ENCODE results near the gene MYO15B. TPM values are rescaled to one million over a fixed set of nuclear protein-coding genes. Genes with fewer than 3 reads are reported as not detected.

The MYO15B gene
- total and polyA plus RNA-seq, 4 experiments from 2014 or later, result 0.89 to 83.7 (median 75.1) TPM; not detected in 1

DNA sequence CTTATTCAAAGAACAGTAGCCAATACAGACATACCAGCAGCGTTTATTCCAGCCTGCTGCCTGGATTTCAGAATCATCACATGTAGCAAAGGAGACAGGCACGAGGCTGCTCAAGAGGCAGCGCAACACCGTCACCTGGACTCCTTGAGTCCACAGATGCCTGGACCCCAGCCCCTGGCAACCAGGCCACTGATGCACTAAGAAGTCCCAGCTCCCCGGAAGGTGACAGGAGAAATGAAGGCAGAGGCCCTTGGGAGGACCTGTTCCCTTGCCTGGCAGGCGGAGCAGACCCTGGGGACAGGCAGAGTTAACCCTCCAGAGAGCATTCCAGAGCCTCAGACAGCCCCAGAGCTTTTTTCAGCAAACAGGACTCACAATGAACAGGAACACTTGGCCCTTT is 62.1 kb downstream of the MYO15B start:
- H3K9me3 Mint-ChIP-seq, result no peaks in the 10 kb centered on the region
- H3K4me1 Mint-ChIP-seq, result peaks cover 0 to 9% (median under 1%) of the 10 kb centered on the region in 4 donors
- intact Hi-C loops (cut with micrococcal nuclease), result no loop called here
- Histone ChIP-seq H3K4me1 (ENCODE audit: insufficient read depth, low read length) (no peaks in the 10 kb centered on the region), H3K9me3 (ENCODE audit: control insufficient read depth in 1 of 2, low read length in 2 of 2) (no peaks in the 10 kb centered on the region), H3K27me3 (ENCODE audit: insufficient read depth, low read length) (no peaks in the 10 kb centered on the region), H3K27ac (ENCODE audit: low read depth, low read length) (no peak overlapping the region), H3K4me3 (ENCODE audit: low read length in 2 of 2) (no peak overlapping the region), H3K36me3 (ENCODE audit: insufficient read depth, low read length) (peaks cover 21% of the 10 kb centered on the region)
- H3K36me3 Mint-ChIP-seq, result peaks cover 39 to 45% of the 10 kb centered on the region in 2 donors
- H3K4me3 Mint-ChIP-seq, result no peak overlapping the region
- no peak overlapping the region for H3K27ac Mint-ChIP-seq
- no peak for DNase-seq
- CTCF ChIA-PET (ENCODE audit: partially characterized antibody), result interaction anchor here (1.4 to 3.4 kb wide), 4 partner anchors 9 to 104 kb away, joined by 4 to 23 read pairs (median 5); partner anchors contain the start of gene SMIM5
- POLR2A ChIA-PET (ENCODE audit: partially characterized antibody), result no interaction called here
- H3K27me3 Mint-ChIP-seq, result no peaks in the 10 kb centered on the region

DNA sequence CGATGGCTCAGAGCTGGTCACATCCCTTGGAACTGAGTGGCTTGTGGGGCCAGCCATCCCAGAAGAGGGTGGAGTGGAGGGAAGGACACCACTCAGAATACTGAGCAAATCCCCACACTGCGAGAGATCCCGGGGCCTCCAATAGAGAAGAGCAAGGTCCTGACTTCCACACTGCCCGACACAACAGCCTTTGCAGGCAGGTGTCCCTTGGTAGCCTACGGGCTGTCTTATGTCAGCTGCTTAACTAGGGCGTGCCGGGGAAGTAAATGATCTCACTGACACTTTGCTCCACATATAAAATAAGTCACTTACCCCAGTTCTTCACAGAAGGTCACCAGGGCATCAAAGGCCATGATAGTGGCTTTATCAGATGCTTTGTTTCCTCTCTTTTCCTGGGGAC is 63.3 kb downstream of the MYO15B start:
- intact Hi-C loops (cut with micrococcal nuclease), result no loop called here
- H3K36me3 Mint-ChIP-seq, result peaks cover 39% of the 10 kb centered on the region in 2 donors
- Histone ChIP-seq H3K9me3 (ENCODE audit: control insufficient read depth in 1 of 2, low read length in 2 of 2) (no peaks in the 10 kb centered on the region), H3K4me1 (ENCODE audit: insufficient read depth, low read length) (no peaks in the 10 kb centered on the region), H3K27me3 (ENCODE audit: insufficient read depth, low read length) (no peaks in the 10 kb centered on the region), H3K36me3 (ENCODE audit: insufficient read depth, low read length) (peaks cover 21% of the 10 kb centered on the region), H3K4me3 (ENCODE audit: low read length in 2 of 2) (no peak overlapping the region), H3K27ac (ENCODE audit: low read depth, low read length) (no peak overlapping the region)
- ChIA-PET CTCF (ENCODE audit: partially characterized antibody) (interaction anchor here (1.4 to 3.4 kb wide), 4 partner anchors 10 to 97 kb away, joined by 4 to 23 read pairs (median 5); partner anchors contain the start of gene SMIM5), POLR2A (ENCODE audit: partially characterized antibody) (no interaction called here)
- no peak overlapping the region for H3K4me3 Mint-ChIP-seq
- DNase-seq, result no peak
- H3K27me3 Mint-ChIP-seq, result no peaks in the 10 kb centered on the region
- no peak overlapping the region for H3K27ac Mint-ChIP-seq
- H3K4me1 Mint-ChIP-seq, result peaks cover 0 to 8% (median under 1%) of the 10 kb centered on the region in 4 donors
- H3K9me3 Mint-ChIP-seq, result no peaks in the 10 kb centered on the region

DNA sequence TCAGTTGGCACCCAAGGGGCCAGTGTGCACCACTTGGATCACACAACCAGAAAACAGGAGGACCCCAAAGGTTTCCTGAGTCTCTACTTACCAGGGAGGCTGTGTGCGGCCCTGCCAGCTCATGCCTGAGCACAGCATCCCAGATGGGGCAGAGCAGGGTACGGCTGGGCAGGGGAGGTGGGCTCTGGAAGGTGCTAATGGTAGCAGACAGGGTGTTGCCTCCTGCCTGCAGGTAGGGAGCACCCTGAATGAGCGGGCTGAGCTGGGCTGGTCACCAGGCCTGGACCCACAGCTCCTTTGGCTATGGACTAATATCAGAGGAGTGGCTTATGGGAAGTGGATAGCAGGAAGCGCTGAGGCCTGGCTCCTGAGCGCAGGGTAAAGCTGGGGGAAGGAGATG is 64.7 kb downstream of the MYO15B start:
- no peak for DNase-seq
- POLR2A ChIA-PET (ENCODE audit: partially characterized antibody), result no interaction called here
- Histone ChIP-seq H3K9me3 (ENCODE audit: control insufficient read depth in 1 of 2, low read length in 2 of 2) (no peaks in the 10 kb centered on the region), H3K4me1 (ENCODE audit: insufficient read depth, low read length) (no peaks in the 10 kb centered on the region), H3K27me3 (ENCODE audit: insufficient read depth, low read length) (no peaks in the 10 kb centered on the region), H3K36me3 (ENCODE audit: insufficient read depth, low read length) (peaks cover 21% of the 10 kb centered on the region), H3K4me3 (ENCODE audit: low read length in 2 of 2) (no peak overlapping the region), H3K27ac (ENCODE audit: low read depth, low read length) (no peak overlapping the region)
- intact Hi-C loops (cut with micrococcal nuclease), result no loop called here
- no peaks in the 10 kb centered on the region for H3K27me3 Mint-ChIP-seq
- H3K4me3 Mint-ChIP-seq, result no peak overlapping the region
- peaks cover 42 to 44% of the 10 kb centered on the region in 2 donors for H3K36me3 Mint-ChIP-seq
- CTCF ChIA-PET (ENCODE audit: partially characterized antibody), result interaction anchor here (0.6 to 3.4 kb wide), 7 partner anchors 17 to 101 kb away, joined by 3 to 23 read pairs (median 3); partner anchors contain the start of gene SMIM5
- H3K27ac Mint-ChIP-seq, result no peak overlapping the region
- no peaks in the 10 kb centered on the region for H3K9me3 Mint-ChIP-seq
- peaks cover 0 to 2% (median 0%) of the 10 kb centered on the region in 4 donors for H3K4me1 Mint-ChIP-seq

DNA sequence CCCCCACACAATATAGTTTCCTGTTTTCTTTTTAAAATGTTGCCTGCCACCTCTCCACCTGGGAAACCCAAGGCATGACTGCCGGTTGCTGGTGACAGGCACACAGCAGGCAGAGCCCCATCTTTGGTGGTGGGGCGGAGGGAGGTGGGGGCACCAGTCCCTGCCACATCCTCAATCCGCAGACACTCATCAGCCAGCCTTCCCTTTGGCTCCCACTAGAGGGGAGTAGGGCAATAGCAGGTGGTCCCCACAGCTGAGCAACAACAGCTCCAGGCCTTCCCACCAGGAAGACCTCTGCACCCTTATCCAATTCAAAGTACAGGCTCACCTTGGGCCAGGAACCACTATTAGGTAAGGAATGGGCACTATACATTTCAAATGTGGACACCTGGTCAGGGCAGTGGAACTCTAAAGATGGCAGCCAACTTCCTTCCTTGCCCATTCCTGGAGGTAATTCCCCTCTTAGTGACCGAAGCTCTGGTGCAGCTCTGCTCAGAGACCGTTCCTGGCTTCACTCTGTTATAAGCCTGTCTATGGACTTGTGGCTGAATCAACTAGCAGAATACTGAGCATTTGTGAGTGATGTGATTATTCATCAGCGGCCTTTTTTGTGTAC is 65.4 kb downstream of the MYO15B start:
- DNase-seq, result peak in 1 of 5 donors; percentile 7

DNA sequence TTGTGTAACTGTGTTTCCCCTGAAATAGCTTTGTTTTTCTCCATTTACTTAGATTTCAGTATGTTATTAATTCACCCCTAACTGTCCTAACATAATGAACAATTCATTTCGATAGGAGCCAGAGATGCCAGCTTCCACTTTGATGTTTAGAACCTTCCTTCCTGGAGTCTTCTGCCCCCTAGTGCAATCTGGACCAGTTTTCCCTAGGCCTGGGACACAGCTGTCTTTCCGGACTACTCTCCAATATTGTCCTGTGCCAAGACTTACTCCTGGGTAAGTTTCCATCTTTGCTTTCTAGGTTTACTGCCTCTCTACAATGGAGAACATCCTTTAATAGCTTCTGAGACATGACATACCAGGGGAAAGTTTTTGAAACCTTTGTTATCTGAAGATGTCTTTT is 66.6 kb downstream of the MYO15B start:
- POLR2A ChIA-PET (ENCODE audit: partially characterized antibody), result interaction anchor here (0.6 kb wide), 1 partner anchor 338 kb away, joined by 3 read pairs; no protein-coding TSS in a partner anchor
- Histone ChIP-seq H3K36me3 (ENCODE audit: insufficient read depth, low read length) (peaks cover 19% of the 10 kb centered on the region), H3K9me3 (ENCODE audit: control insufficient read depth in 1 of 2, low read length in 2 of 2) (no peaks in the 10 kb centered on the region), H3K27ac (ENCODE audit: low read depth, low read length) (no peak overlapping the region), H3K27me3 (ENCODE audit: insufficient read depth, low read length) (no peaks in the 10 kb centered on the region), H3K4me1 (ENCODE audit: insufficient read depth, low read length) (no peaks in the 10 kb centered on the region), H3K4me3 (ENCODE audit: low read length in 2 of 2) (no peak overlapping the region)
- Mint-ChIP-seq H3K36me3 (peaks cover 33 to 41% of the 10 kb centered on the region in 2 donors), H3K4me3 (no peak overlapping the region), H3K27ac (peak overlapping the region in 2 of 7 donors; percentile 11 to 58), H3K27me3 (no peaks in the 10 kb centered on the region), H3K4me1 (peaks cover 0 to 2% (median 0%) of the 10 kb centered on the region in 4 donors), H3K9me3 (no peaks in the 10 kb centered on the region)
- CTCF ChIA-PET (ENCODE audit: partially characterized antibody), result interaction anchor here (0.7 to 5.6 kb wide), 8 partner anchors 9 to 99 kb away, joined by 3 to 23 read pairs (median 5); partner anchors contain the start of gene SMIM5
- no peak for DNase-seq
- intact Hi-C loops (cut with micrococcal nuclease), result no loop called here

More for the DNA sequence above, 65.4 kb downstream of the MYO15B start:
- H3K4me3 ChIP-seq (ENCODE audit: low read length in 2 of 2), result no peak overlapping the region
- H3K36me3 ChIP-seq (ENCODE audit: insufficient read depth, low read length), result peaks cover 19% of the 10 kb centered on the region
- H3K27ac ChIP-seq (ENCODE audit: low read depth, low read length), result no peak overlapping the region
- Mint-ChIP-seq H3K36me3 (peaks cover 38 to 41% of the 10 kb centered on the region in 2 donors), H3K9me3 (no peaks in the 10 kb centered on the region), H3K27ac (peak overlapping the region in 1 of 7 donors; percentile 18), H3K27me3 (no peaks in the 10 kb centered on the region), H3K4me3 (no peak overlapping the region), H3K4me1 (peaks cover 0 to 2% (median 0%) of the 10 kb centered on the region in 4 donors)
- no peaks in the 10 kb centered on the region for H3K4me1 ChIP-seq (ENCODE audit: insufficient read depth, low read length)
- CTCF ChIA-PET (ENCODE audit: partially characterized antibody), result interaction anchor here (0.8 to 1.9 kb wide), 4 partner anchors 8 to 93 kb away, joined by 3 to 6 read pairs (median 4); partner anchors contain the start of gene SMIM5
- POLR2A ChIA-PET (ENCODE audit: partially characterized antibody), result no interaction called here
- H3K9me3 ChIP-seq (ENCODE audit: control insufficient read depth in 1 of 2, low read length in 2 of 2), result no peaks in the 10 kb centered on the region
- intact Hi-C loops (cut with micrococcal nuclease), result no loop called here
- H3K27me3 ChIP-seq (ENCODE audit: insufficient read depth, low read length), result no peaks in the 10 kb centered on the region

DNA sequence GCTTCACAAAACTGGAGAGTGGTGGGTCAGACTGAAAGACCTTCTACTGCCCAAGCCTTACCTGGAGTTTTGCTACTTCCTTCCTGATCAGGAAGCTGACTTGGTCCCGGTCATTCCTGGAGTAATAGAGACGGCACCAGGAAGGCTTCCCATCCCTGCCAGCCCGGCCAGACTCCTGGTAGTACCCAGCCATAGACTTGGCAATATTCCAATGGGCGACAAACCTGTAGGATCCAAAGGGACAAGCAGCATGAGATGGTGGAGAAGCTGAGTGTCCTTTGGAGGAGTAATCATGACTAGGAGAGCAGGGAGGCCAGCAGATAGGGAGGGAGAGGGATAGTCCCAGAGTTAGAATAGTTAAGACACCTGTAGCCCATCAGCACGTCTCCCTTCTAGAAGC is 70.6 kb downstream of the MYO15B start:
- Mint-ChIP-seq H3K27me3 (no peaks in the 10 kb centered on the region), H3K9me3 (no peaks in the 10 kb centered on the region), H3K4me1 (peaks cover 0 to 4% (median 0%) of the 10 kb centered on the region in 4 donors), H3K27ac (no peak overlapping the region), H3K36me3 (peaks cover 22 to 34% of the 10 kb centered on the region in 2 donors), H3K4me3 (no peak overlapping the region)
- Histone ChIP-seq H3K27ac (ENCODE audit: low read depth, low read length) (no peak overlapping the region), H3K4me1 (ENCODE audit: insufficient read depth, low read length) (no peaks in the 10 kb centered on the region), H3K36me3 (ENCODE audit: insufficient read depth, low read length) (peaks cover 30% of the 10 kb centered on the region), H3K27me3 (ENCODE audit: insufficient read depth, low read length) (no peaks in the 10 kb centered on the region), H3K9me3 (ENCODE audit: control insufficient read depth in 1 of 2, low read length in 2 of 2) (no peaks in the 10 kb centered on the region), H3K4me3 (ENCODE audit: low read length in 2 of 2) (no peak overlapping the region)
- no peak for DNase-seq
- intact Hi-C loops (cut with micrococcal nuclease), result no loop called here
- ChIA-PET CTCF (ENCODE audit: partially characterized antibody) (interaction anchor here (1.2 to 5.6 kb wide), 4 partner anchors 9 to 92 kb away, joined by 4 to 23 read pairs (median 6); partner anchors contain the start of genes RECQL5 and SAP30BP), POLR2A (ENCODE audit: partially characterized antibody) (interaction anchor here (2.2 kb wide), 1 partner anchor 9 kb away, joined by 12 read pairs; the partner anchor contains the start of genes RECQL5 and SAP30BP)

DNA sequence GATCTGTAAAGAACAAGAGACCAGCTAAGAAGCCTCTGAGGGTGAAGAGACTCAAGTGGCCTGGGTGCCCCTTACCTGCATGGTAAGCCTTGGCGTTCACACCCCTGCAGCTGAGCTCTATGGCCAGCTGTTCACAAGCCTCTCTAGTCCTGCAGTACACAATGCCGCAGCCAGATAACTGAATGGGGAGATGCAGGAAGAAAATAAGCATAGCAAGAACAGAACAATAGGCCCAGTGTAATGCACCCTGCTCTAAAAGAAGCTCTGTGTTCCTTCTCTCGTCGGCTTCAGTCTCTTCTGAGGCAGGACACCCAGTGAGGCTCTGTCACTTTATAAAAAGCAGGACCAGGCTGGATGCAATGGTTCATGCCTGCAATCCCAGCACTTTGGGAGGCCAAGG is 73.9 kb downstream of the MYO15B start:
- H3K27ac Mint-ChIP-seq, result no peak overlapping the region
- POLR2A ChIA-PET (ENCODE audit: partially characterized antibody), result no interaction called here
- CTCF ChIA-PET (ENCODE audit: partially characterized antibody), result interaction anchor here (1.3 to 3.2 kb wide), 3 partner anchors 10 to 29 kb away, joined by 3 to 15 read pairs (median 3); no protein-coding TSS in a partner anchor
- peaks cover 8% of the 10 kb centered on the region for H3K4me1 ChIP-seq (ENCODE audit: insufficient read depth, low read length)
- H3K36me3 ChIP-seq (ENCODE audit: insufficient read depth, low read length), result peaks cover 30% of the 10 kb centered on the region
- H3K9me3 Mint-ChIP-seq, result no peaks in the 10 kb centered on the region
- DNase-seq, result no peak
- no peak overlapping the region for H3K27ac ChIP-seq (ENCODE audit: low read depth, low read length)
- no peak overlapping the region for H3K4me3 Mint-ChIP-seq
- H3K36me3 Mint-ChIP-seq, result peaks cover 19 to 36% of the 10 kb centered on the region in 2 donors
- intact Hi-C loops (cut with micrococcal nuclease), result no loop called here
- H3K27me3 Mint-ChIP-seq, result no peaks in the 10 kb centered on the region
- H3K9me3 ChIP-seq (ENCODE audit: control insufficient read depth in 1 of 2, low read length in 2 of 2), result no peaks in the 10 kb centered on the region
- no peak overlapping the region for H3K4me3 ChIP-seq (ENCODE audit: low read length in 2 of 2)
- peaks cover 0 to 10% (median 2%) of the 10 kb centered on the region in 4 donors for H3K4me1 Mint-ChIP-seq
- no peaks in the 10 kb centered on the region for H3K27me3 ChIP-seq (ENCODE audit: insufficient read depth, low read length)
